Astrocyte (in vitro differentiated cells and primary cell): ENCODE data around the gene NREP. TPM values are rescaled to one million over a fixed set of nuclear protein-coding genes. Genes with fewer than 3 reads are reported as not detected.

ENCODE experiments used
- DNase-seq: peaks from one replicate; pipeline ENCODE4 v3.0.0-alpha.2; 2010; ENCODE audit warnings: low read depth
- FAIRE-seq: peaks from 2 replicates; lab custom pipeline; 2011; peaks lifted over from hg19 to GRCh38; lab: Jason Lieb, UNC
- H2AFZ ChIP-seq: 2 replicates; pipeline ENCODE4 v1.6.0; 2012; ENCODE audit warnings: low read depth, low read length, inconsistent platforms
- H3K27ac ChIP-seq: 2 replicates; pipeline ENCODE4 v1.5.1; 2011; ENCODE audit warnings: low read depth, low read length, inconsistent platforms
- H3K27me3 ChIP-seq: 2 replicates; pipeline ENCODE4 v1.6.0; 2011; ENCODE audit warnings: low read length, inconsistent platforms; ENCODE audit not compliant: insufficient read depth
- H3K36me3 ChIP-seq: 2 replicates; pipeline ENCODE4 v1.5.1; 2011; ENCODE audit warnings: low read length, inconsistent platforms; ENCODE audit not compliant: insufficient read depth
- H3K4me1 ChIP-seq: 2 replicates; pipeline ENCODE4 v1.5.1; 2011; ENCODE audit warnings: low read length, inconsistent platforms; ENCODE audit not compliant: insufficient read depth
- H3K4me2 ChIP-seq: 2 replicates; pipeline ENCODE4 v1.6.0; 2012; ENCODE audit warnings: low read length, inconsistent platforms
- H3K4me3 ChIP-seq: 2 replicates; pipeline ENCODE4 v1.5.1; 2011; ENCODE audit warnings: low read depth, mild to moderate bottlenecking, low read length, inconsistent platforms; ENCODE audit not compliant: insufficient read depth
- H3K79me2 ChIP-seq: 2 replicates; pipeline ENCODE4 v1.6.0; 2012; ENCODE audit warnings: mild to moderate bottlenecking, low read length, inconsistent platforms; ENCODE audit not compliant: insufficient read depth
- H3K9ac ChIP-seq: 2 replicates; pipeline ENCODE4 v1.6.0; 2012; ENCODE audit warnings: mild to moderate bottlenecking, low read length, inconsistent platforms
- H3K9me3 ChIP-seq: 2 replicates; pipeline ENCODE4 v1.5.1; 2012; ENCODE audit warnings: low read depth, mild to moderate bottlenecking, low read length, inconsistent platforms; ENCODE audit not compliant: insufficient read depth
- H4K20me1 ChIP-seq: 2 replicates; pipeline ENCODE4 v1.6.0; 2012; ENCODE audit warnings: low read length, inconsistent platforms; ENCODE audit not compliant: insufficient read depth
- H3K27ac Mint-ChIP-seq: one replicate; pipeline ENCODE4 v1.8.0; 2021; ENCODE audit warnings: mild to moderate bottlenecking, mixed read lengths; ENCODE audit not compliant: unreplicated experiment
- H3K27me3 Mint-ChIP-seq: one replicate; pipeline ENCODE4 v1.8.0; 2021; ENCODE audit warnings: low read depth, mixed read lengths; ENCODE audit not compliant: unreplicated experiment
- H3K36me3 Mint-ChIP-seq: one replicate; pipeline ENCODE4 v1.8.0; 2021; ENCODE audit warnings: low read depth, mixed read lengths; ENCODE audit not compliant: unreplicated experiment
- H3K4me1 Mint-ChIP-seq: one replicate; pipeline ENCODE4 v1.8.0; 2021; ENCODE audit warnings: low read depth, mixed read lengths; ENCODE audit not compliant: unreplicated experiment
- H3K4me3 Mint-ChIP-seq: one replicate; pipeline ENCODE4 v1.8.0; 2021; ENCODE audit warnings: mild to moderate bottlenecking, moderate library complexity, mixed read lengths; ENCODE audit not compliant: unreplicated experiment
- H3K9me3 Mint-ChIP-seq: one replicate; pipeline ENCODE4 v1.8.0; 2021; ENCODE audit warnings: mild to moderate bottlenecking, mixed read lengths; ENCODE audit not compliant: unreplicated experiment
- EZH2 ChIP-seq: IDR thresholded peaks from 2 replicates; pipeline ENCODE4 v1.6.1; 2012; ENCODE audit warnings: mild to moderate bottlenecking, low read length, inconsistent platforms; ENCODE audit not compliant: insufficient read depth
- total RNA-seq: library from RNA; stranded (reverse); gene quantifications from 2 replicates; pipeline ENCODE4 v1.2.1, GENCODE V29; 2021
- TF ChIP-seq, protein P1 (sequence below): IDR thresholded peaks from 2 replicates; pipeline ENCODE4 v1.5.1; 2011; ENCODE audit warnings: low read depth, mild to moderate bottlenecking, inconsistent platforms, low read length, moderate library complexity; ENCODE audit not compliant: insufficient read depth

Gene NREP
- total RNA-seq, 1 donor from 2014 or later = 185 TPM

DNA sequence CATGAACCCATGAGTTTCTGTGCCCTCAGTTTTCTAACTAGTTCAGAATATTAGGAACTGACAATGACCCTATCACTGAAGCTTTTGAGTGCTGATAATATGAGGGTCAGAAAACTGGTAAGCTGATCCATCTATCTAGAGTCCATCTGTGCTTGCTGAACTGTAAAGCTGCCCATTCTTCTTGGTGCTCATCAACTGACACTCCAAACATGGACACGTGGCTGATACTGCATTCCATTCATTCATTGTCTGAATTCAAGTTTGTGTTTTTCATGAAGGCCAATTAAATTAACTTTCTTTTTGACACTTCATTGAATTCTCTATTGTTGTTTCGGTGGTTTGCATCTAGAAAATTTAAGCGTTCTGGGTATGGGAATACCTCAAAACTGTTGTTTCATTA lies 17.6 kb downstream of the NREP start:
- DNase-seq (no peak), FAIRE-seq (no peak)
- no peaks in the 10 kb centered on the region for H3K9me3 Mint-ChIP-seq
- Histone ChIP-seq H2AFZ (no peak overlapping the region), H3K9me3 (no peaks in the 10 kb centered on the region), H3K4me3 (no peak overlapping the region), H3K4me2 (peak overlapping the region; percentile 40), H3K9ac (no peak overlapping the region), H3K79me2 (peaks cover 95% of the 10 kb centered on the region), H3K27ac (peak overlapping the region; percentile 80), H3K4me1 (peaks cover 84% of the 10 kb centered on the region), H3K27me3 (no peaks in the 10 kb centered on the region), H3K36me3 (peaks cover 9% of the 10 kb centered on the region), H4K20me1 (no peaks in the 10 kb centered on the region)
- H3K4me3 Mint-ChIP-seq = no peak overlapping the region
- no peaks in the 10 kb centered on the region for H3K27me3 Mint-ChIP-seq
- H3K4me1 Mint-ChIP-seq = peaks cover 76% of the 10 kb centered on the region
- no peak overlapping the region for H3K27ac Mint-ChIP-seq
- H3K36me3 Mint-ChIP-seq = peaks cover 1% of the 10 kb centered on the region
- TF ChIP-seq EZH2 = no peak
- TF ChIP-seq, protein P1, sequence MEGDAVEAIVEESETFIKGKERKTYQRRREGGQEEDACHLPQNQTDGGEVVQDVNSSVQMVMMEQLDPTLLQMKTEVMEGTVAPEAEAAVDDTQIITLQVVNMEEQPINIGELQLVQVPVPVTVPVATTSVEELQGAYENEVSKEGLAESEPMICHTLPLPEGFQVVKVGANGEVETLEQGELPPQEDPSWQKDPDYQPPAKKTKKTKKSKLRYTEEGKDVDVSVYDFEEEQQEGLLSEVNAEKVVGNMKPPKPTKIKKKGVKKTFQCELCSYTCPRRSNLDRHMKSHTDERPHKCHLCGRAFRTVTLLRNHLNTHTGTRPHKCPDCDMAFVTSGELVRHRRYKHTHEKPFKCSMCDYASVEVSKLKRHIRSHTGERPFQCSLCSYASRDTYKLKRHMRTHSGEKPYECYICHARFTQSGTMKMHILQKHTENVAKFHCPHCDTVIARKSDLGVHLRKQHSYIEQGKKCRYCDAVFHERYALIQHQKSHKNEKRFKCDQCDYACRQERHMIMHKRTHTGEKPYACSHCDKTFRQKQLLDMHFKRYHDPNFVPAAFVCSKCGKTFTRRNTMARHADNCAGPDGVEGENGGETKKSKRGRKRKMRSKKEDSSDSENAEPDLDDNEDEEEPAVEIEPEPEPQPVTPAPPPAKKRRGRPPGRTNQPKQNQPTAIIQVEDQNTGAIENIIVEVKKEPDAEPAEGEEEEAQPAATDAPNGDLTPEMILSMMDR = no peak

- peaks cover 9% of the 10 kb centered on the region for H3K36me3 Mint-ChIP-seq
- no peaks in the 10 kb centered on the region for H3K9me3 ChIP-seq
- peaks cover 18% of the 10 kb centered on the region for H3K36me3 ChIP-seq
- no peaks in the 10 kb centered on the region for H3K27me3 ChIP-seq
- peaks cover 75% of the 10 kb centered on the region for H3K4me1 ChIP-seq
- peaks cover 94% of the 10 kb centered on the region for H3K79me2 ChIP-seq
- peak overlapping the region; percentile 40 for H3K4me2 ChIP-seq
- peak overlapping the region; percentile 80 for H3K27ac ChIP-seq
- DNase-seq = peak; percentile 77
- H3K27me3 Mint-ChIP-seq = no peaks in the 10 kb centered on the region
- H3K9me3 Mint-ChIP-seq = no peaks in the 10 kb centered on the region
- peaks cover 75% of the 10 kb centered on the region for H3K4me1 Mint-ChIP-seq
- H3K4me3 ChIP-seq = no peak overlapping the region
- no peak for FAIRE-seq
- H3K4me3 Mint-ChIP-seq = no peak overlapping the region
- H3K27ac Mint-ChIP-seq = peak overlapping the region; percentile 60
- TF ChIP-seq, protein P1 = no peak
- no peak for TF ChIP-seq EZH2
- H3K9ac ChIP-seq = peak overlapping the region; percentile 26
- H2AFZ ChIP-seq = no peak overlapping the region
- H4K20me1 ChIP-seq = no peaks in the 10 kb centered on the region
Observed at GRCh38 chr5:111738118-111738517, 18.9 kb downstream of the NREP start.

DNA sequence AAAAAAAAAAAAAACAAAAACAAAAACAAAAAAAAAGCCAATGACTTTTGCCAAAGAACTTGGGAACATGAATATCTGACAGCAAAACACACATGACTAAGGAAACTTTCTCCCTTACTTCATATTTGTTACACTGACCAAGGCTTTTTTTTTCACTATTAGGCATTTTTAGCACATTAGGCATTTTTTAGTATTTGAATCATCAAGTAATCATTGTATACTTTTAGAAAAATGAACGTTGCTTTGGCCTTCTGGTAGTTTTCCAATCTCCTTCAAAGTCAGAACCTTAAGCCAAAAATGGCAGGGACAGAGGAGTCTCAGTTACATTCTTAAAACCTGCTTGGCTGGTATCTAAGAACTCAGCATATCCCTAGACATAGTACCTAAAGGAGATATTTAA lies 19.3 kb downstream of the NREP start:
- Mint-ChIP-seq H3K36me3 (peaks cover 11% of the 10 kb centered on the region), H3K4me1 (peaks cover 72% of the 10 kb centered on the region), H3K27me3 (no peaks in the 10 kb centered on the region), H3K9me3 (no peaks in the 10 kb centered on the region), H3K4me3 (no peak overlapping the region), H3K27ac (peak overlapping the region; percentile 60)
- H3K27me3 ChIP-seq = no peaks in the 10 kb centered on the region
- H3K4me2 ChIP-seq = peak overlapping the region; percentile 40
- TF ChIP-seq, protein P1 = no peak
- no peak for TF ChIP-seq EZH2
- peak; percentile 58 for FAIRE-seq
- peaks cover 94% of the 10 kb centered on the region for H3K79me2 ChIP-seq
- H4K20me1 ChIP-seq = no peaks in the 10 kb centered on the region
- peak overlapping the region; percentile 80 for H3K27ac ChIP-seq
- H3K9ac ChIP-seq = peak overlapping the region; percentile 42
- peaks cover 71% of the 10 kb centered on the region for H3K4me1 ChIP-seq
- H2AFZ ChIP-seq = no peak overlapping the region
- peaks cover 22% of the 10 kb centered on the region for H3K36me3 ChIP-seq
- DNase-seq = peak; percentile 82
- no peaks in the 10 kb centered on the region for H3K9me3 ChIP-seq
- H3K4me3 ChIP-seq = no peak overlapping the region
